Upper lobe of left lung (tissue), 4 donors: ENCODE data around the gene ABCA9.

Experiments used
- CTCF ChIP-seq, 6 experiments: fragments of 450-650 bp in 4 of 6; fragments of 200-600 bp in 2 of 6; sonication (generic) in 2 of 6; IDR thresholded peaks; one replicate each; pipeline ENCODE4 v1.5.1; 2016 to 2019; ENCODE audit warnings: antibody characterized with exemption in 6 of 6
- POLR2A ChIP-seq, 4 donors: fragments of 450-650 bp; IDR thresholded peaks; one replicate each; pipeline ENCODE4 v1.5.1; 2016 to 2017; ENCODE audit warnings: antibody characterized with exemption in 4 of 4, mild to moderate bottlenecking in 2 of 4
- POLR2AphosphoS5 ChIP-seq, 2 donors: sonication (generic); formaldehyde crosslinking; IDR thresholded peaks; one replicate each; pipeline ENCODE4 v1.5.1; 2017; ENCODE audit warnings: antibody characterized with exemption in 2 of 2

DNA sequence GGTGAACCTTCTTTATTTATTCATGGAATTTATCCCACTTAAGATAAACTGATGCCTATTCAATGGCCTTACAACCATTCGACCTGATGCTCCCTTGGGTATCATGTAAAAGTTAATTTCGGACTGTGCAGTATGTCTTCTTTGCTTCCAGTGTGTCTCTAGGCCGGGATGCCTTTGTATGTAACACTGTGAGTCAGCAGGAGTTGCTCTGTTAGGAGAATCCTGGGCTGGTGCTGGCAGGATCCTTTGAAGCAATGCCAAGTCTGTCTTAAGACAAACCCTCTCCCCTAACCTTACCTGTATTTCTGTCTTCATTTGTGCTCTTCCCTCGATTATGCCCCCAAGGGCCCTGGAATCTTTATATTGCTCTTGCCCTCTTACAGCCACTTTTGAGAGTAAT lies 67.6 kb downstream of the ABCA9 start:
- TF ChIP-seq CTCF (IDR thresholded peaks at IDR 0.05) = no peak
- no peak for TF ChIP-seq POLR2A (IDR thresholded peaks at IDR 0.05)
- no peak for TF ChIP-seq POLR2AphosphoS5 (IDR thresholded peaks at IDR 0.05)
